HG02884 (cell line): ENCODE measurements around the gene GOLGA8B.
"Not testable (repeated sequence)": the region's sequence is repeated elsewhere in the genome, so short reads cannot be mapped to it uniquely, and the experiment has no call there.

Experiments
- ATAC-seq: cut with Tn5 transposase; IDR thresholded peaks from one replicate; pipeline ENCODE4 v1.9.1; 2021; ENCODE audit warnings: mild to moderate bottlenecking, moderate library complexity; ENCODE audit not compliant: unreplicated experiment

The GOLGA8B gene, protein sequence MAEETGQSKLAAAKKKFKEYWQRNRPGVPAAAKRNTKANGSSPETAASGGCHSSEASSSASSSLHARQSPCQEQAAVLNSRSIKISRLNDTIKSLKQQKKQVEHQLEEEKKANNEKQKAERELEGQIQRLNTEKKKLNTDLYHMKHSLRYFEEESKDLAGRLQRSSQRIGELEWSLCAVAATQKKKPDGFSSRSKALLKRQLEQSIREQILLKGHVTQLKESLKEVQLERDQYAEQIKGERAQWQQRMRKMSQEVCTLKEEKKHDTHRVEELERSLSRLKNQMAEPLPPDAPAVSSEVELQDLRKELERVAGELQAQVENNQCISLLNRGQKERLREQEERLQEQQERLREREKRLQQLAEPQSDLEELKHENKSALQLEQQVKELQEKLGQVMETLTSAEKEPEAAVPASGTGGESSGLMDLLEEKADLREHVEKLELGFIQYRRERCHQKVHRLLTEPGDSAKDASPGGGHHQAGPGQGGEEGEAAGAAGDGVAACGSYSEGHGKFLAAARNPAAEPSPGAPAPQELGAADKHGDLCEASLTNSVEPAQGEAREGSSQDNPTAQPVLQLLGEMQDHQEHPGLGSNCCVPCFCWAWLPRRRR

DNA sequence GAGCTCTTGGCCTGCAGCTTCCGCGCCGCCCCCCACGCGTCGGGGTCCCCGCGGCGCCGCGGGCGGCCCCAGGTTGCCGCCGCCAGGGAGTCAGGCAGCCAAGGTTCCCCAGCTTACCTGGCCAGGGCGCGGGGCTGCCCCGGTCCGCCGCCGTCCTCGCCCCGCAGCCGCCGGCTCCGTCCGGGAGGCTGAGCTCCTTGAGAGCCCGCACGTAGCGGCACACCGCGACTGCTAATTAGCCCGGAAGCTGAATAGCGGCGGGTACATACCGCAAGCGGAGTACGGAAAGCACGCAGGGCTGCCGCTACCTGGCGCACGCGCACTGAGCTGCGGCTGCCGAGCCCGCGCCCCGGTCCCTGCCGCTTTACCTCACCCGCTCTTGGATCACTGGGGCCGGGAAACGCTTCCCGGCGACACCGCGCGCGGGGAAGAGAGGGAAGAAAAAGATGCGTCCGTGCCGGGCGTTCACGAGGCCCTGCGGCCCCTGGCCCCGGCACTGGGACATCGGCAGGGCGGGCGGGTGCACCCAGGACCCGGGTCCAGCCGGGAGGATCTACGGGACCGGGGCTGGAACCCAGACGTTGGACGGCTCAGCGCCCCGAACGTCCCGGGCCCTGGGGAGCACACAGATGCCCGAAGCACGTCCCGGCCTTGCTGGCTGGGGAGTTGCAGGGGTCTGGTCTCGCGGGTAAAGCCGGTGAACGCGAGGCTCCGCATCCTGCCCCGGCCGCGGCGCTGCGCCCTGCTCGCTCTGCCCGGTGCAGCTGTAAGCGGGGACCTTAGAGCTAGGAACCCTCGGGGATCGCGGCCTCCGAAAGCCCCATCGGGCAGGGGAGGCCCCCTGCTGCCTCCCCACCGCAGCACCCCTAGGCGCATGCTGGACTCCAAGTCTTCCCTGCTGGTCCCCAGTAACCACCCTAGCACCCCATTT, at the start of gene GOLGA8B:
TSS of gene GOLGA8B (minus strand) at position 253 of the 931 bp plus-strand sequence. CDS start 47,739 bp downstream, outside the sequence.
- ATAC-seq, result peak; percentile 66

DNA sequence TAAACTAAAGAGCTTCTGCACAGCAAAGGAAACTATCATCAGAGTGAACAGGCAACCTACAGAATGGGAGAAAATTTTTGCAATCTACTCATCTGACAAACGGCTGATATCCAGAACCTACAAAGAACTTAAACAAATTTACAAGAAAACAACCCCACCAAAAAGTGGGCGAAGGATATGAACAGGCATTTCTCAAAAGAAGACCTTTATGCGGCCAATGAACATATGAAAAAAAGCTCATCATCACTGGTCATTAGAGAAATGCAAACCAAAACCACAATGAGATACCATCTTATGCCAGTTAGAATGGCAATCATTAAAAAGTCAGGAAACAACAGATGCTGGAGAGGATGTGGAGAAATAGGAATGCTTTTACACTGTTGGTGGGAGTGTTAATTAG, 49.7 kb upstream of the GOLGA8B start:
- ATAC-seq, result not testable (repeated sequence)

DNA sequence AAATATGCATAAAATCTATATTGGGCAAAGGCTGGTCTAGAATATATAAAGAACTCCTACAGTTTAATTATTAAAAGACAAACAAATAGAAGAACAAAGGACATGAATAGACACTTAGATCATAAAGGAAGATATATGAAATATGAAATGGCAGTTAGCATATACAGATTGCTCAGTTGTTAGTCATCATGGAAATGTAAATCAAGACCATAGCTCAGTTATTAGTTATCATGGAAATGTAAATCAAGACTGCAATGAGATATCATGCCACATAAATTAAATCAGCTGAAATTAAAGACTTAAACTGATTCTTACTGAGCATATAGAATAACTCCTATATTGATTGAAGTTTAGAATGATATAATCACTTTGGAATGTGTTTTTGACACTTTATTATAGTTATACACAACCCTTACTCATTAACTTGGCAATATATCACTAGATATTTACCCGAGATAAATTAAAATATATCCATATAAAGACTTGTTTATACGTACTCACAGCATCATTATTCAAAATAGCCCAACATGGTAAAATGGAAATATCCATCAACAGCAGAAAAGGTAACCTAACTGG, 45.2 kb upstream of the GOLGA8B start:
- ATAC-seq, result no peak

DNA sequence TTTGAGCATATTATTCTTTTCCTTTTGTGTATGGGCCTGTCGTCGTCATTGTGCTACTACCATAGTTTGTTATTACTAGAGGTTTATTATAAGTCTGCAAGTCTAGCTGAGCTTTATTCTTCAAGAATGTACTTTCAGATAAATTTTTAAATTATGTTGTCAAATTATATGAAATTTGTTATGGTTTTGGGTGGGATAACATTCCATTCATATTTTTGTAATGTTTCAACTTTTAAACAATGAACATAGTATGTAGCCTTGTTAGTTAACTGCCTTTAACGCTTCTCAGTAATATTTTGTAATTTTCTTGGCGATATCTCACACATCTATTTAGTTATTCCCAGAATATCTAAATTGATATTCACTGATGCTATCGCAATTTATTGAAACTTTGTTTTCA, 41.6 kb upstream of the GOLGA8B start:
- ATAC-seq, result no peak

DNA sequence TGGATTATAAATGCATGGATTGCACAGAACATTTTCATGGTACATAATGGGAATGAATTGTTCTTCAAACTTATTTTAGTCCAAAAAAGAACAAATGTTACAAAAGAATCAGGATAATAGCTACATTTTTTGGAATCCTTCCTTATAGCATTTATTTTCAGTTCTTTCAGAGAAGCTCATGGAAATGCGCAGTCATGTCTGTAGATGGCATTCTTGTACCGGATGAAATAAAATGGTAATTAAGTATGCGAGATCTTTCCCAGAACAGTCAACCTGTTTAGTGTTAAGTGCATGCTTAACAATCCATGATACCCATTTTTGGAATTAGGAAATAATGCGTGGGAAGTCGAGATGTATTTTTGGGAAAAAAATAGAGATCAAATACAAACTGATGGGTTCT, 38.2 kb upstream of the GOLGA8B start:
- ATAC-seq, result no peak

DNA sequence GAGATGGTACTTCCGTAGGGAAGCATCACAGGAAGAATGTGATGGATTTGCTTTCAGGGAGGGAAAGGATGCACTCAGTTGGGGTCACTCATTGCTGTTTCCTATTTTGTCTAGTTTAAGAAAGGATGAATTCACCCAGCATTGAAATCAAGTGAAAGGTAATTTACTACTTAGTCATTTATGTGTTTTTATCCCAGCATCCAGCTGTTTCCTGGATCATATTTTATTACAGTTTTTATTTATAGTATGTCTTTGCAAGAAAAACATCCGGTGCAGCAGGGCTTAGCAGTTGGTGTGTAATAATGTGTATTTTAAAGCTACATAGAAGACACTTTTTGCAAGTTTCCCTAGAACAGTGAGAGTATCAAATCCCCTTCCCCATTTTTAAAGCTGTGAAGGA, 37.4 kb upstream of the GOLGA8B start:
- ATAC-seq, result no peak

DNA sequence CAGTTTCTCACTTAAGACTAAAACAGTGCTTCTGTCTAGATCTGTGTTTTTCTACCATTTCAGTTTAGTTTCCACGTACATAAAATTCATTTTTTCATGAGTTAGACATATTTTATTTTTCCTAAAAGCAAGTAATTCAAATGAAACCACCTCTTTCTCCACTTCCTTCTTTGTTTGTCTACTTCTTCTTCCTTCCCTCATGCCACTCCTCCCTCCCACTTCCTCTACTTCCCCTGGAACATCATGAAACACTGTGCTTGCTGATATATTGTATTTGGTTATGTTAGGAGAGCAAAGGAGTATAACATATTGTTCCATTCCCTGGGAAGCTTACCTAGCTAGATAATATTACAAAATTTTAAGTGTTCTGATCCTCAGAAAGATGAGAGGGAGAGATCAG, 36.7 kb upstream of the GOLGA8B start:
- ATAC-seq, result no peak

DNA sequence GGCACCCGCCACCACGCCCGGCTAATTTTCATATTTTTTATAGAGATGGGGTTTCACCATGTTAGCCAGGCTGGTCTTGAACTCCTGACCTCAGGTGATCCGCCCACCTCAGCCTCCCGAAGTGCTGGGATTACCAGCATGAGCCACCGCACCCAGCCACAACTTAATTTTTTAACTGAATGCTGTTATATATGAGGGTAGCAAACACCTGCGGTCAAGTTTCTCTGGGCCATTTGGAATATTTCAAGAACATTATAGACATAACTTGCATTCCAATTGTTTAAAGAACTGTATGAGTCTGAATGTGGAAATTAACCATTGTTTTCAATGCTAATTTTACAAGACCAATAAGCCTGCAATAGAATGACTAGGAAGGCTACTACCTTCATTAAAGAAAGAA, 35.7 kb upstream of the GOLGA8B start:
- ATAC-seq, result no peak

DNA sequence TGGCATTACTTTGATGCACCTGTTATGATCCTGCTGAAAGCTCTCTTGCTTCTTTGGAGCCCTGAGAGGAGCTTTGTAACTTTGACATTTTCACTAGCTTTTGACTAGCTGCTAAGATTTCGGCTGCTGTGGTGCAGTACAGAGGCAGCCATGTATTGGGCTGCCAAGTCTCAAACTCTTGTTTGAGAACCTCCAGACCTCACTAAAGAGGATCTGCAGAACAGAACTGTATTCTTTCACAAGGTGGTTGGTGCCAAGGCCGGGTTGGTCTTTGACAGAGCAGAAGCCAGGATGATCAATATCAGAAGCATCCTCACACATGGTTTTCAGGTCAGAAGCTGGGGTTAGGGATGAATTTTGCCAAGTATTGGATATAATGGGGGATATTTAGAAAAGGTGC, 34.6 kb upstream of the GOLGA8B start:
- no peak for ATAC-seq

DNA sequence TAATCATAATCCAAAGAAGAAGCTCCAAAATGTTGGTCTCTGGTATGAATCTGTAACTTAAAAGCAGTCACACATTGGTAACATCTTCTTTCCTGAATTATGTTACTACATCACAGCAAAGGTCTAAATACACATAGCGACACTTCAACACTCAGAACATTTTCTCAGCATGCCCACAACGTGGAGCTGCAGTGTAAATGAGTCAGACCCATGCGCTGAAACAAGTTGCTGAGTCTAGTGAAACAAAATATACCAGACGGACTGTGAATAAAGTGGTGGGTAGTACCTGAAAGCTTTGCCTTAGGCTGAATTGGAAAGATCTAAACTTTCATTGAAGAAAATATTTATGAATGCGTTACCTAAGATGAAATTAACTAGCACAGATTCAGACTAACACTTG, 33.2 kb upstream of the GOLGA8B start:
- ATAC-seq, result no peak

DNA sequence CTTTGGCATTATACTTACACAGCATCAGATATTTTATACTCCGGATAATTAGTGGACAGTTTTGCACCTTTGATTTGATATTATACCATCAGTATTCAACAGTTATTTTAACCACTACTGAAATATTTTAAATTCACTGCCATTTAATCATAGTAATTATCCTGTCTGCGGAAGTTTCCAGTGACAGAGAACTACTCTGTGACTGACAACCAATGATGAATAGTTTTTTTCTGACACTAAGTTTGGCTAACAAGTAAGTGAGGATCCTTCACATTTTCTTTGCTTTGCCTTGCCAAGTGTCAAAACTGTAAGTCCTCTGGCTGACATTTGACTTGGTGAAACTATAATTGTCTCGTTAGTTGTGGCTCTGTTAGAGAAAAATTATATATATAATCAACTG, 30.5 kb upstream of the GOLGA8B start:
- no peak for ATAC-seq

DNA sequence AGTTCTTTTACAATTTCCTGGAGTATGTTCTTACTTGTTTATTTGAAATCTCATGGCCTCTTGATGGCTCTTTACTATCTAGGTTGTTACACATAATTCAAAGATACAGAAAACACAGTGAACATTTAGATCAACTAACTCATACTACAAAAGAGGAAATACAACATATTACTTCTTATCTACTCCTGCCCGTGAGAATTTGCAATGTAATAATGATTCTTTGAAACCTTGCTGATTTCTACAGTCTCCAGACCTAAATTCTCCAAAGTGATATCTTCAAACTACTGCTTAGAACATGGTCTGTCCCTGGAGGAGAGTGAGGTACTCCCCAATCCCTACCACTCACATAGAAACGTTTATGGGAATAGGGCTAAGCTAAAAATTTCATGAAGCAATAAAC, 29.9 kb upstream of the GOLGA8B start:
- ATAC-seq, result no peak

DNA sequence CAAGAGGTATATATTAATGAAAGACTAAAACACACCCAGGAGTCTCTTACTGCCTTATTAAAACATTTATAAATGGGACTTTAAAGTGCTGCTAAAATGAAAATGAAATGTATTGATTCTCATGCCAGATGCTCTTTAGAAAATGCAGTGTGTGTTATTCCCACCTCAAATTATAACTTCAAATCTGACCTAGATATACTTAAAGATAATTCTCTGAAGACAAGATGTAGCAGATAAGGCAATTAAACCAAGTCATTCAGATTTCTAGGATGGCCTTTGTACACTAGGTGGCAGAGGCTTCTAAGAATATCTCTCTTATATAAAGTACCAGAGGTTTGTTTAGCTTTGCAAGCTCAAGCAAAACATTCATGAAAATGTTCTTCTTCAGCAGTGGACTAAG, 26.9 kb upstream of the GOLGA8B start:
- no peak for ATAC-seq

DNA sequence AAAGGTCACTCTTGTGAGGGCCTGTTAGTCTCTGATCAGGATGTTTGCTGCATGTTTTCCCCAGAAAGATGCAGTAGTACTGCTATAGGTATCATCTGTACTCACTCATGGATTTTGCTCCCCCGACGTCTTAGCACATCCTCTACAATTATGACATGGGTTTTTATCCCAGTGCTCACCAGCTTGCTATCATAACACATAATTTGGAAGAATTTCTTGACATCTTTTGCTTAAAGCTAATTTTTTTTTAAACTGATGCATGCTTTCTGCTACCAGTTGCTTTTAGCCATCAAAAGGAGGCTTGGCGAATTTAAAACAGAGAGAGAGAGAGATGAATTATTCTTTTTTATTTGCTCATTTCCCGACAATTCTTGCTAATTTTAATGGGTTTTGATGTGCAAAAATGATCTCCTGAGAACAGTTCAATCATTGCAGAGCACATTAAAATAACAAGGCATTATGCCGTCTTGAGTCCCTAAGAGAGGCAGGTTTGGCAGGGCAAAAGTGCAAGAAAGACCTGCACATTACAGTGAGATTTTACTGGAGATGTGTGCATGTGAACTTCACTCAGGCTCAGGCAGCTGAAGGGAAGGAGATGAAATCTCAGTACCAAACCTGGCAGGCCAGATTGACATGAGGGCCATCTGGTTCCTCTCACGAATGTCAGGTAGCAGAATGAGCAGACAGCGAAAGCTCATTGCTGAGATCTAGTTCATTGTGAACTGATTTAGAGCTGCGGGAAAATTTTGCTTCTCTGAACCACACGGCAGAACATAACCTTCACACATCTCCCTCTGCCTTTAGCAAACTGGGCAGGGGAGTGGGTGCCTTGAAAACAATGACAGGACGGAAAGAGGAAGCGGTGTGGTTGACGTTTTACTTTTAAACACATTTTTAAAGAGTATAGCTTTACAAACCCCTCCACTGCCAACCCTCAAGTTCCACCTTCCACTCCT, 25.9 kb upstream of the GOLGA8B start:
- ATAC-seq, result peak; percentile 91

DNA sequence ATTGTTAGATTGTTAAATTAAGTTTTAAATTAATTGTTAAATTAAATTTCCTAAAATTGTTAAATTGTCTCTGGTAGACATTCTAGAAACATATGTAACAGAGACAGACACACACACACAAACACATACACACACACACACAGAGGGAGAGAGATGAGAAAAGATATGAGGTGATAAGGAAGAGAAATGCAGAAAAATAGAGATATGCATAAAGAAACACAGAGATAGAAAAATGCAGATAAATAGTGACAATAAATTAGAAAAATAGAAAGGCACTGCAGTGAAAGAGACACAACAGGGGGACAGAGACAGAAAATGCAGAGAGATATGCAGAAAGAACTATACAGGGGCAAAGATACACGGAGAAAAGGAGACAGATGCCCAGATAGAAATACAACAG, 25.1 kb upstream of the GOLGA8B start:
- no peak for ATAC-seq

DNA sequence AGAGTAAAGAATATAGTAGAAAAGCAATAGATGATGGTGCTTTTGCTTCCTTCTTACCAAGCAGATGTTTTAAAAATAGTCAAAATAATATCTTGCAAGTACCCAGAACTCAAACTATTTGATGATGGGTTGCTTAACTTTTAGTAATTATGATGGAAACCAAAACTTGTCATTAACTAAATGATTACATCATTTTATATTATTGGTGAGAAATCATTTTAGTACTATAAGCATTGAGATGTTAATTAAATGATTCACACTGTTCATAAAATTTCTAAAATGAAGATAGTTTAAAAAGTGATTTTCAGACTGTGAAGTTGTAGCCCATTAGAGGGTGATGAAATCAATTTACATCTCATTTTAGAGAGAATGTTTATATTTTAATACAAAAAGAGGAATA, 24.4 kb upstream of the GOLGA8B start:
- ATAC-seq, result no peak

DNA sequence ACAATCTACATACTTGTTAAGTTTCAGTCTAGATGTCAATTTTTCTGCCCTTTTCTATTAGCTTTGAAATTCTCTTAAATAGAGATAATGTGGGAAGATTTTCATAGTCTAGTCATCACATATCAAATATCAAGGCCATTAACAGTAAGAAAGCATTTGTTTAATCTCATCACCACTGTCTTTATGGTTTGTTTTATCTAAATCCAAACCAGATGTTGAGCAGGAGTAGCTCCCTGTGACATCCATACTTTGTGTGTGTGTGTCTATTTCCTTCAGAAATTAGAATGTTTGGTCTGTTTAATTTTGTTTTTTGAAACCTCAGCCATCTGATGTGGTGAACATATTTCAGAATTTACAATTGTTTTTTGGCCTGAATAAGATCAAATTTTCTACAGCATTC, 23.1 kb upstream of the GOLGA8B start:
- ATAC-seq, result no peak

DNA sequence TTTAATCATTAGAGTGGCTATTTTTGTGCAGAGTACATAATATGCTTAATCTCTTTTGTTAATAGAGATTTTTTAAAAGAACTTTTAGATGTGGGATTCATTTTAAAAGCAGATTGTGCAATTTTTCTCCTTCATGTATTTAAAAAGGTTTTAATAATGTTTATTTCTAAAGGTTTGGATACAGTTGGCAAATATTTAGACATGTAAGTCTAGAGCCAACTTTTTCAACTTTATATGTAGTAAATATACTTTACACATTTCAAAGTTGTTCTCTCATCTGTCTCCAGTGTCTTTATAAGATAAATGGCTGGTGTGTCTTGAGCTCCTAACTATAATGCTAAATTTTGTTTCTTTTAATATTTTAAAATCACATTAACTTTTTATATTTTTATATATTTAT, 22.7 kb upstream of the GOLGA8B start:
- no peak for ATAC-seq

DNA sequence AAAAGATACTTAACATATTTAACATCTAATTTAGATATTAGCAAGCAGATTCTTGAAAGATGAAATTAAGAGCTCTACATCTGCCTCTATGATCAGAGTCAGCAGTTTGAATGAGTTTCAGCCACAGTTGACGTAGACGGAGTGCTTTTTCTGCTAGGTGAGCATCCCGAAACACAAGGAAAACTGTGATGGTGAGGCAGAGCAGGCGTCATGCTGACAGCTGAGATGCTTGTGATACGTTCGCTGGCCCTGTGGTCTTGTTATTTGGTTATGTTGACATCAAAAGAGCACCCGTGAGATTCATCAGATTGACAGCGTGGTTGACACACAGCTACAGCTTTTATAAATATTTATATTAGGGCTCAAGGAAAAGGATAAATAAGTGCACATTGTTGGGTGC, 19.6 kb upstream of the GOLGA8B start:
- no peak for ATAC-seq

DNA sequence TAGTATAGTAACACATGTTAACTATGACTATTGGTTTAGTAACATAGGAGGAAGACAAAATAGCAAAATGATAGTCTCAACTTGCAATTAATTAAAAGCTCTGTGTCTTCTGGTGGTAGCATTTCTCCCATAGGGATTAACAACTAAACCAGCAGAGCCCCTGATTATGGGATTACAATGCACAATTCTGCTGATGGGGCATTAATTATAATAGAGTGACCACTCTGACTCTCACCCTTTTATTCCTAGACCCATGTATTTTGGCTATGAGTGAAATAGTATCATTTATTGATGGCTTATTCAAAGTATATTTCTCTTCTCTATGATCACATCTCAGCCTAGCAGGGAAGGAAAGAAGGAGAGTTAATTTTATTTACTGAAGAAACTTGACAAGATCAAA, 17.5 kb upstream of the GOLGA8B start:
- no peak for ATAC-seq
